ENCODE data around the gene ARHGAP26. TPM values are rescaled to one million over a fixed set of nuclear protein-coding genes. Genes with fewer than 3 reads are reported as not detected.

Gene ARHGAP26
- total and polyA plus RNA-seq, 2 donors (not counting 3 experiments of a cell fraction or from before 2014, with no cell fraction given), result 3.1 to 16.2 TPM

- Histone ChIP-seq H3K9me3 (replicated peaks; ENCODE audit: control insufficient read depth, insufficient read depth, low read length) (no peaks in the 10 kb centered on the region), H2AFZ (ENCODE audit: low read depth, low read length) (no peak overlapping the region), H3K9me1 (replicated peaks; ENCODE audit: control insufficient read depth, extremely low read depth, insufficient read depth, low read length) (no peaks in the 10 kb centered on the region), H3K4me1 (ENCODE audit: control insufficient read depth, extremely low read depth, insufficient read depth, low read length) (no peaks in the 10 kb centered on the region), H3K9ac (replicated peaks; ENCODE audit: extremely low read depth, insufficient read depth, low read length) (no peak overlapping the region), H3K79me2 (ENCODE audit: control insufficient read depth, insufficient read depth, low read length) (no peaks in the 10 kb centered on the region), H3K4me2 (ENCODE audit: insufficient read depth, low read length) (no peak overlapping the region), H3K36me3 (ENCODE audit: control insufficient read depth in 2 of 2, extremely low read depth in 1 of 2, insufficient read depth in 2 of 2, low read length in 2 of 2) (no peaks in the 10 kb centered on the region), H3K27ac (ENCODE audit: insufficient read depth, low read depth, low read length) (no peak overlapping the region), H3K27me3 (ENCODE audit: control insufficient read depth in 2 of 2, insufficient read depth in 2 of 2, low read length in 2 of 2) (no peaks in the 10 kb centered on the region), H3K4me3 (replicated peaks in 1 of 3; ENCODE audit: insufficient read depth in 1 of 3, low read depth in 1 of 3, low read length in 3 of 3) (no peak overlapping the region), H4K20me1 (replicated peaks; ENCODE audit: control insufficient read depth, extremely low read depth, insufficient read depth, low read length) (no peaks in the 10 kb centered on the region)
- intact Hi-C loops (cut with micrococcal nuclease), result no loop called here
- FAIRE-seq (no peak), DNase-seq (ENCODE audit: low read depth, low spot score) (no peak)
- POLR2A ChIA-PET, result no interaction called here
- dilution Hi-C loops (cut with MboI; ENCODE audit: extremely low pct_ligation_motif_present, low sequenced_read_pairs), result no loop called here
- TF ChIP-seq MAX (IDR thresholded peaks at IDR 0.05; ENCODE audit: insufficient read depth, insufficient read length) (no peak), JUN (IDR thresholded peaks at IDR 0.05; ENCODE audit: borderline replicate concordance, insufficient read depth, insufficient read length, low read depth) (no peak), EZH2 (IDR thresholded peaks at IDR 0.05; ENCODE audit: borderline replicate concordance, low read depth, low read length, severe bottlenecking) (no peak), GATA2 (IDR thresholded peaks at IDR 0.05; ENCODE audit: insufficient read depth, insufficient read length, low read depth, low read length) (no peak), MYC (IDR thresholded peaks at IDR 0.05; ENCODE audit: low read depth, low read length) (no peak), CTCF (IDR thresholded peaks at IDR 0.05; ENCODE audit: extremely low read depth in 1 of 2, insufficient read depth in 1 of 2, low read depth in 1 of 2, low read length in 2 of 2) (no peak), FOS (IDR thresholded peaks at IDR 0.05; ENCODE audit: borderline replicate concordance, insufficient read depth, low read length) (no peak), POLR2A (IDR thresholded peaks at IDR 0.05; ENCODE audit: low read depth, low read length) (no peak), POLR2AphosphoS5 (IDR thresholded peaks at IDR 0.05; ENCODE audit: insufficient read depth, low read depth, low read length) (no peak)
- no TSS peak for BruUV-seq (replicated peaks)
- CTCF ChIA-PET, result no interaction called here
These were observed 422.2 kb downstream of the ARHGAP26 start for GRCh38 chr5:143192191-143192900.
